ENCODE measurements around the gene NMT2.

Gene NMT2

DNA sequence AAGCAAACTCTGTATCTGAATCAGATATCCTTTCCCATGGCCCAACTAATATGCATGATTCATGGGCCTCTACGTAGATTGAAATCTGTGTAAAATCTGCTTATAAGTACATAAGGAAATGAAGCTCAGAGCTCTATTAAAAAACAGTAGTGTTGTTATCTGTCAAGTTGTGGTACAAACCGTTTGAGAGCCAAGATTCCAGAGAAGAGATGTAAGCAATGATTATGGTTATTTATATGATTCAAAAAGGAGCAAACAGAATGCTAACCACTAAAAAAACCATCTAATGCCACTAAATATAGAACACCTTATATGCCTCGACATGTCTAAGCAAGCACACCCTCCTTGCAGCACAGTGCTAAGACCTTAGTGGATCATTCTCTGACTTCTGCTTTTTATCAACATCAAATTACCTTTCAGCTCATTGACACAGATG is 44.7 kb downstream of the NMT2 start:
- no peak overlapping the region for H3K9ac ChIP-seq (ENCODE audit: insufficient read length)
- no peak for TF ChIP-seq FOXP2 (optimal IDR thresholded peaks at IDR 0.05; ENCODE audit: control extremely low read depth, extremely low read length, insufficient read depth)
- no peak for TF ChIP-seq EZH2 (IDR thresholded peaks at IDR 0.05)
- no peak for TF ChIP-seq POLR2AphosphoS5 (IDR thresholded peaks at IDR 0.05; ENCODE audit: borderline replicate concordance, low read depth, low read length)
- H3K9me3 ChIP-seq (ENCODE audit: low read depth, low read length), result no peaks in the 10 kb centered on the region
- DNase-seq (ENCODE audit: low read depth, low spot score), result no peak
- H3K4me3 ChIP-seq, result no peak overlapping the region
- no peak overlapping the region for H3K27ac ChIP-seq
- H3K36me3 ChIP-seq (ENCODE audit: insufficient read depth, low read length), result no peaks in the 10 kb centered on the region

DNA sequence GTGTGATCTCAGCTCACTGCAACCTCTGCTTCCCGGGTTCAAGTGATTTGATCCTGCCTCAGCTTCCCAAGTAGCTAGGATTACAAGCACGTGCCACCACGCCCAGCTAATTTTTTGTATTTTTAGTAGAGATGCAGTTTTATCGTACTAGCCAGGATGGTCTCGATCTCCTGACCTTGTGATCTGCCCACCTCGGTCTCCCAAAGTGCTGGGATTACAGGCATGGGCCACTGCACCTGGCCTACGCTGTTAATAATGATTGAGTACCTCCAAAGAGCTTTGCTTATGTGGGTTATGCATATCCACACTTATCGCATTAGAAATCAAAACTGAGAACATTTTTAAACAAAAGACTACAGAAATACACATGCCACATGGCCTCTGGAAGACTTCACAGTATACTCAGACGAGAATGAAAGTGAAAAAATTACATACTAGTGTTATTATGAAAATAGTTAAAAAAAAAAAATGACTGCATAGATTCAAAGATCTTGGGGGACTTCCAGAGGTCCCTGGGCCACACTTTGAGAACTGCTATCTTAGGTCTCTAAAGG is 45.9 kb downstream of the NMT2 start:
- H3K4me3 ChIP-seq, result no peak overlapping the region
- H3K9ac ChIP-seq (ENCODE audit: insufficient read length), result no peak overlapping the region
- no peak for TF ChIP-seq POLR2AphosphoS5 (IDR thresholded peaks at IDR 0.05; ENCODE audit: borderline replicate concordance, low read depth, low read length)
- TF ChIP-seq EZH2 (IDR thresholded peaks at IDR 0.05), result no peak
- no peak for TF ChIP-seq FOXP2 (optimal IDR thresholded peaks at IDR 0.05; ENCODE audit: control extremely low read depth, extremely low read length, insufficient read depth)
- H3K27ac ChIP-seq, result no peak overlapping the region
- no peak for DNase-seq (ENCODE audit: low read depth, low spot score)
- no peaks in the 10 kb centered on the region for H3K9me3 ChIP-seq (ENCODE audit: low read depth, low read length)
- no peaks in the 10 kb centered on the region for H3K36me3 ChIP-seq (ENCODE audit: insufficient read depth, low read length)

DNA sequence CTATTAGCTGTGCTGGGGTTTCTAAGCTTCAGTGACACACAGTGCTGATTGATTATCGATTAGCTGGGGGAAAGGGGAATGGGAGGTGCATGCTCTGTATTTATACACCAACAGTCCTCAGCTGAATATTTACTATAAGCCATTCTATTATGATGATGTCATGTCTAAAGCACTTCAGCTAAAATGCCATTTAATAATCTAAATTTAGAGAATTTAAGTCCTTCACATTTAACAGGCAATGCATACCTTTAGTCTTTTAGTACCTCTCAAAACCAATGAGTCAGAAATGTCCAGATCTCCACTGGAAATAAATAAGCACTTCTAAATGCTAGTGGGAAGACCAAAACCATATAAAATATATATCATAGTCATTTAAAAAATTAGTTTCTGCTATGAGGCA is 46.8 kb downstream of the NMT2 start:
- Histone ChIP-seq H3K9me3 (ENCODE audit: low read depth, low read length) (no peaks in the 10 kb centered on the region), H3K27ac (no peak overlapping the region), H3K9ac (ENCODE audit: insufficient read length) (no peak overlapping the region), H3K4me3 (no peak overlapping the region), H3K36me3 (ENCODE audit: insufficient read depth, low read length) (no peaks in the 10 kb centered on the region)
- DNase-seq (ENCODE audit: low read depth, low spot score), result no peak
- TF ChIP-seq POLR2AphosphoS5 (IDR thresholded peaks at IDR 0.05; ENCODE audit: borderline replicate concordance, low read depth, low read length) (no peak), FOXP2 (optimal IDR thresholded peaks at IDR 0.05; ENCODE audit: control extremely low read depth, extremely low read length, insufficient read depth) (no peak), EZH2 (IDR thresholded peaks at IDR 0.05) (no peak)

DNA sequence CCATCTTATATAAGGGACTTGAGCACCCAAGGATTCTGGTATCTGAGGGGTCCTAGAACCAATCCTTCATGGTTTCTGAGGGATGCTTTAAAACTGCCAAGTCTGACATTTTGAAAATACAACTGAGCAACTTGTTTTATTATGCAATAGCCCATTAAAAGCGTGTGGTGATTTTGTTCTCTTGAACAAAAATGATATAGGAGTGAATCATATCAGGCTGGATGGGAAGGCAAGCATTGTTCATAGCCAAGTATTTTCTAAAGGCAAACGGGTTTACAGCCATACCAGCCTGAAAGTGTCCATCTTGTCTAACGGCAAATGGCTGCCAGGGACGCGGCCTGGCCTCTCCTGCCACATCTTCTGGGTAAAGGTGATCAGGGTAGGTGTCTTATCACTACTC is 48.0 kb downstream of the NMT2 start:
- H3K4me3 ChIP-seq, result no peak overlapping the region
- no peaks in the 10 kb centered on the region for H3K9me3 ChIP-seq (ENCODE audit: low read depth, low read length)
- no peak overlapping the region for H3K27ac ChIP-seq
- DNase-seq (ENCODE audit: low read depth, low spot score), result no peak
- H3K9ac ChIP-seq (ENCODE audit: insufficient read length), result no peak overlapping the region
- no peaks in the 10 kb centered on the region for H3K36me3 ChIP-seq (ENCODE audit: insufficient read depth, low read length)
- no peak for TF ChIP-seq POLR2AphosphoS5 (IDR thresholded peaks at IDR 0.05; ENCODE audit: borderline replicate concordance, low read depth, low read length)

GRCh38 chr10:15118615-15119014 is 49.9 kb downstream of the NMT2 start:
- Histone ChIP-seq H3K9ac (ENCODE audit: insufficient read length) (no peak overlapping the region), H3K27ac (no peak overlapping the region), H3K4me3 (no peak overlapping the region), H3K36me3 (ENCODE audit: insufficient read depth, low read length) (no peaks in the 10 kb centered on the region), H3K9me3 (ENCODE audit: low read depth, low read length) (no peaks in the 10 kb centered on the region)
- TF ChIP-seq EZH2 (IDR thresholded peaks at IDR 0.05) (no peak), POLR2AphosphoS5 (IDR thresholded peaks at IDR 0.05; ENCODE audit: borderline replicate concordance, low read depth, low read length) (no peak), FOXP2 (optimal IDR thresholded peaks at IDR 0.05; ENCODE audit: control extremely low read depth, extremely low read length, insufficient read depth) (no peak)
- DNase-seq (ENCODE audit: low read depth, low spot score), result no peak

DNA sequence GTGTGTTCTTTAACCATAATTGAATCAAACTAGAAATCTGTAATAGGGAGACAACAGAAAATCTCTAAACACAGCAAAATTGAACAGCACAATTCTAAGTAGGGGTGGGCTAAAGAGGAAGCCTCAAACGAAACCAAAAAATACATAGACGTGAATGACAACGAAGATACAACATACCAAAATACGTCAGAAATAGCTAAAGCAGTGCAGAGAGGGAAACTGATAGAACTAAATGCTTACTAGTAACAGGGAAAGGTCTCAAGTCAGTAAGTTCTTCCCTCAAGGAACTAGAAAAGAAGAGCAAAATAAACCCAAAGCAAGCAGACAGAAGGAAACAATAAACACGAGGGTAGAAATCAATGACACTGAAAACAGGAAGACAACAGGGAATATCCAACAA is 52.3 kb downstream of the NMT2 start:
- no peak overlapping the region for H3K9ac ChIP-seq (ENCODE audit: insufficient read length)
- H3K4me3 ChIP-seq, result no peak overlapping the region
- H3K27ac ChIP-seq, result no peak overlapping the region
- H3K9me3 ChIP-seq (ENCODE audit: low read depth, low read length), result no peaks in the 10 kb centered on the region
- no peak for TF ChIP-seq EZH2 (IDR thresholded peaks at IDR 0.05)
- TF ChIP-seq POLR2AphosphoS5 (IDR thresholded peaks at IDR 0.05; ENCODE audit: borderline replicate concordance, low read depth, low read length), result no peak
- TF ChIP-seq FOXP2 (optimal IDR thresholded peaks at IDR 0.05; ENCODE audit: control extremely low read depth, extremely low read length, insufficient read depth), result no peak
- no peak for DNase-seq (ENCODE audit: low read depth, low spot score)
- H3K36me3 ChIP-seq (ENCODE audit: insufficient read depth, low read length), result no peaks in the 10 kb centered on the region

GRCh38 chr10:15113766-15114165 is 54.7 kb downstream of the NMT2 start:
- H3K27ac ChIP-seq, result no peak overlapping the region
- DNase-seq (ENCODE audit: low read depth, low spot score), result no peak
- H3K9ac ChIP-seq (ENCODE audit: insufficient read length), result no peak overlapping the region
- no peak overlapping the region for H3K4me3 ChIP-seq
- no peaks in the 10 kb centered on the region for H3K9me3 ChIP-seq (ENCODE audit: low read depth, low read length)
- no peak for TF ChIP-seq FOXP2 (optimal IDR thresholded peaks at IDR 0.05; ENCODE audit: control extremely low read depth, extremely low read length, insufficient read depth)
- no peak for TF ChIP-seq POLR2AphosphoS5 (IDR thresholded peaks at IDR 0.05; ENCODE audit: borderline replicate concordance, low read depth, low read length)
- no peak for TF ChIP-seq EZH2 (IDR thresholded peaks at IDR 0.05)
- no peaks in the 10 kb centered on the region for H3K36me3 ChIP-seq (ENCODE audit: insufficient read depth, low read length)

DNA sequence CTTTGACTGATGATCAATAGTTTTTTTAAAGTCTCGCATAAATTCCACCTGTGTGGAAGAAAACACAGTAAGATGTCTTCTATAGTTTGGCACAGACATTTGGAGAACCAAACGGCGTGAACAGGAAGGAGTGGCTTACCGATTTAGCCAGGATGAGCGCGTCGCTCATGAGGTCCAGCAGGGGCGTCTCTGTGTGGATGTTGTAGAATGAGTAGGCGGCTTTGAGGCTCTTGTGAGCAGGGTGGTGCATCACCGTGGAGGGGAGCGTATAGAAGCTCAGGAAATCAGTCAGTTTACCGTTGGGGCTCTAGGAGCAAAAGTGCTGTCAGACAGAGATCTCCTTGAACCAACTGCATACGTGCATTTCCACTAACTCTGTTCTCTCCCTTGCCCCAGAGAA is 55.8 kb downstream of the NMT2 start:
- no peak for TF ChIP-seq FOXP2 (optimal IDR thresholded peaks at IDR 0.05; ENCODE audit: control extremely low read depth, extremely low read length, insufficient read depth)
- TF ChIP-seq POLR2AphosphoS5 (IDR thresholded peaks at IDR 0.05; ENCODE audit: borderline replicate concordance, low read depth, low read length), result no peak
- TF ChIP-seq EZH2 (IDR thresholded peaks at IDR 0.05), result no peak
- no peak for DNase-seq (ENCODE audit: low read depth, low spot score)
- Histone ChIP-seq H3K9me3 (ENCODE audit: low read depth, low read length) (no peaks in the 10 kb centered on the region), H3K9ac (ENCODE audit: insufficient read length) (no peak overlapping the region), H3K27ac (no peak overlapping the region), H3K36me3 (ENCODE audit: insufficient read depth, low read length) (no peaks in the 10 kb centered on the region), H3K4me3 (no peak overlapping the region)

GRCh38 chr10:15106352-15107013 is 62.0 kb downstream of the NMT2 start:
- TF ChIP-seq POLR2AphosphoS5 (IDR thresholded peaks at IDR 0.05; ENCODE audit: borderline replicate concordance, low read depth, low read length) (no peak), EZH2 (IDR thresholded peaks at IDR 0.05) (no peak), FOXP2 (optimal IDR thresholded peaks at IDR 0.05; ENCODE audit: control extremely low read depth, extremely low read length, insufficient read depth) (no peak)
- DNase-seq (ENCODE audit: low read depth, low spot score), result no peak
- Histone ChIP-seq H3K9me3 (ENCODE audit: low read depth, low read length) (no peaks in the 10 kb centered on the region), H3K4me3 (no peak overlapping the region), H3K36me3 (ENCODE audit: insufficient read depth, low read length) (peaks cover 14% of the 10 kb centered on the region; the same call in 1 of the 2 replicates), H3K9ac (ENCODE audit: insufficient read length) (no peak overlapping the region), H3K27ac (no peak overlapping the region)

Measured in SK-N-MC (cell line).